CD4-positive, alpha-beta T cell treated with Interleukin-6 for 4 hours (primary cell): ENCODE data around the gene GPRC5A.

Experiments
- DNase-seq: peaks from one replicate; pipeline ENCODE4 v3.0.0-alpha.2; 2020; ENCODE audit warnings: mixed read lengths

Gene GPRC5A

DNA sequence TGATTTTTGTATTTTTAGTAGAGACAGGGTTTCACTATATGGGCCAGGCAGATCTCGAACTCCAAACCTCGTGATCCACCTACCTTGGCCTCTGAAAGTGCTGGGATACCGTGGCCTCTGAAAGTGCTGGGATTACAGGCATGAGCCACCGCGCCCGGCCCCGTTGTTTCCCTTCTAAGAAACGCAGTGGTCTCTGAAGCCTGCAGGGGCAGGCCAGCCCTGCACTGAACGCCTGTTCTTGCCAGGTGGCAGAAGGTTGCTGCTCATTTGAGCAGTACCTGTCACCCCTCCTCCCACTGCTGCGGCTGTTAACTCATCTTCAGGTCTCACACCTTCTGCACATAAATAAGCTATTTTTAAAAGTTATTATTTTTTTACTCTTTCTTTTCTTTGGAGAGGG lies 24.3 kb downstream of the GPRC5A start:
- DNase-seq, result no peak

DNA sequence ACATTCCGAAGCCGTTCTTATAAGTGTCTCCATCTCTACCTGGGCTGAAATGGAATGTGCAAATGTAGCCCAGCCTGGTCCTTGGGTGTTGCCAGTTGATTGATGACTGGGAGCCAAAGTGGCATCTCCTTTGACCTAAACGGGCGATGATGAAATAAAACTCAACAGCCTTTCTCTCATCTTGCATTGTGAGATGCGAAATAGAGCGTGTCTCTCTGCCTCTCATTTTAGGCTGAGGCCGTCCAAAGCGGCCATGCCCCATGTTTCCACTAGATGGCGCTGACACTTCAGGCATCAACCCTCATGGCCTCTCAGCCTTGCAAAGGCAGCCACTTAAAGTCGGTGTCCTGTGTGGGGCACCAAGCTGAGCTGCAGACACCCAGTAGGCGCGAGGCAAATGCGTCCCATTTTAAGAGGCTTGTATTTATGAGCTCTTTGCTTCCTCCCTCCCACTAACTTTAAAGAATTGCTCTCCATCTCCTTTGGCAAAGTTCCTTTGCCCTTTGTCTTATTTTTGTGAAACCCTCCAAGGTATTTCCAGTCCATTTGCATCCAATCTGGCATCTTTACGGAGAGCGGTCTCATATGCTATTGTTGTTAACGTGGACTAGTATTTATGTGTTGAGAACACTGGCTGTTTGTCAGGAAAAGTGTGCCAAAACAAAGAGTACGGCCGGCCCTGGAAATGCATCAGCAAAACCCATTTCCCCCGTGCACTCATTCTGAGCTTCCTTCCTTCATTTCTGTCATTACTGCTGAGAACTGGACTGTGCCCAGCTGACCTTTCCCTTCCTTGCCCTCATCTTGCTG lies 25.0 kb downstream of the GPRC5A start:
- peak; percentile 86 for DNase-seq

DNA sequence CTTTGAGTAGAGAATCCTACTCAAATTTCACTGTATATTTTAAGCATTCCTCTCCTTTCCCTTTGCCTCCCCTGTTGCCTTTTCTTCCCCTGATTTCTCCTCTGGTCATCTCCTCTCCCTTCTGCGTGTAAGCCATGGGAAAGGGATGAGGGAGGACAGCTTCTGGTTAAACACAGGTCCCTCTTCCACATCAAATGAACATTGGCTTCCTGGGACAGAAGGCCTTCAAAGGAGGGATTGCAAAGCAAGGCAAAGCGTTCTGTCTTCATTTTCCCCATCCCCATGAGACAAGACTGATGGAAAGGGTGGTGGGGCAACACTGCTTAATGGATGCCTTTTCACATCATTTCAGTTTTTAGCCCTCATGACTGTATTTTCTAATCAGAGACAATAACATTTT lies 26.2 kb downstream of the GPRC5A start:
- no peak for DNase-seq

GRCh38 chr12:12918781-12919389 lies 27.5 kb downstream of the GPRC5A start:
- DNase-seq, result no peak

GRCh38 chr12:12919666-12920435 lies 28.5 kb downstream of the GPRC5A start:
- DNase-seq, result no peak

DNA sequence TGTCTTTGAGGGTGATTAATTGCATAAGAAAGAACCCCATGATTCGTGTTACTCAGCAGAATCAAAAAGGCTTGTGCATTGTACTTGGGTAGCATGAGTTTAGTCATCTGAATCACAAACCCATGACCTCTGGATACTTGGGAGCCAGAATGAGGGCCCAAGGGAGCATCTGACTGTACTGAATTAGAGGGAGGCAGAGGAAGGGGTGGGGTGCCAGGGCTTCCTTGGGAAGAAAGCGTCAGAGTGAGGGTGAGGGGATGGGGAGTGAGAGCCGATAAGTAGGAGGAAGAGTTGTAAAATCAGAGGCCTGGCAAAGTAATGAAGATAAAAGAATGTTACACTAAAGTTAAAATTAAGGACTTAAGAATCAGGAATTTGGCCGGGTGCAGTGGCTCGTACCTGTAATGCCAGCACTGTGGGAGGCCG lies 30.8 kb downstream of the GPRC5A start:
- no peak for DNase-seq

DNA sequence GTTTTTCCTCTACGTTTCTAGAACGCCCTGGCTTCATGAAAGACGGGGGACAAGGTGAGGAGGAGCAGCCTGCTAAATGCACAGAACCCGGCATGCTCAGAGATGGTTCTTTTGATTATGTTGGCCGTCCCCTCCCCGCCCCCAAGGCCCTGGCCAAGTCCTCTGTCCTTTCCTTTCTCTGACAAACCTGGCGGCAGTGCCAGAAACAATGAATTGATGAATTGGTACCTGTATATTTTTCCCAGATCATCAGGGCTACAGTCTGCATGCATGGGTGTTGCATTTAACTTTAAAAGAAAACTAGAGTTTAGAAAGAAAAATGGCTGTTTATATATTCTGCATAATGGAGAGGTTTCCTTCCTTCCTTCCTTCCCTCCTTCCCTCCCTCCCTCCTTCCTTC lies 31.6 kb downstream of the GPRC5A start:
- no peak for DNase-seq

DNA sequence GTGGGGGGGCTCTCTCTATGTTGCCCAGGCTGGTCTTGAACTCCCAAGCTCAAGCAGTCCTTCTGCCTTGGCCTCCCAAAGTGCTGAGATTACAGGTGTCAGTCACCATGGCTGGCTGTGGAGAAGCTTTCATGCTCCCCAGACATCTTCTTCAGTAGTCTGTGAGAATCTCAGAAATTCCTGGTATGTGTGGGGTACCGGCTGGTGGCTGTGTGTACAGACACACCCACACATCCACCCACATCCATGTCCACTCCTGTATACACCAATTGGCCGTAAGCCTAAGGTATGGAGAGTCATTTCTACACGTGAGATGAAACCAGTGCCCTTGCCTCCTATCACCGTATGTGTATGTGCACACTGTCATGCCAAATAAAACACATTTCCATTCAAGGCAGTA lies 32.8 kb downstream of the GPRC5A start:
- no peak for DNase-seq

DNA sequence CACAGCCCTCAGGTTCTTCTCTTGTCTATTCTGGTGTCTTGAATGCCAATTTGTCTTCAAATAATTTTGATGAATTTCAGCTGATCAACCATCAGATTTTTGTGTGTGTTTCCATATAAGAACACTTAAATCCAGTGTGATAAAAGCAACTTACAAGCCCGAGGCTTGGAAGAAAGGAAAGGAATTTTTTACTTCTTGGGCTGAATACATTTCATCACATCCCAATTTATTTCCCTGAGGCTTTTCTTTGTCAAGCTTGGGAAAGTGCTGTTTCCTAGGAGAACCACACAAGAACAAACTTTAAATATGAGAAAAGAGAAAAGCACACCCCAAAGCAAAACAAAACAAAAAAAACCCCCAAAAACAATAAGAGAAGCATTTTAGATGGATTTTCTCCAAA lies 34.0 kb downstream of the GPRC5A start:
- no peak for DNase-seq

- no peak for DNase-seq
Observed at GRCh38 chr12:12926571-12927071, 35.3 kb downstream of the GPRC5A start.

GRCh38 chr12:12927211-12928079 lies 36.1 kb downstream of the GPRC5A start:
- peak; percentile 63 for DNase-seq

DNA sequence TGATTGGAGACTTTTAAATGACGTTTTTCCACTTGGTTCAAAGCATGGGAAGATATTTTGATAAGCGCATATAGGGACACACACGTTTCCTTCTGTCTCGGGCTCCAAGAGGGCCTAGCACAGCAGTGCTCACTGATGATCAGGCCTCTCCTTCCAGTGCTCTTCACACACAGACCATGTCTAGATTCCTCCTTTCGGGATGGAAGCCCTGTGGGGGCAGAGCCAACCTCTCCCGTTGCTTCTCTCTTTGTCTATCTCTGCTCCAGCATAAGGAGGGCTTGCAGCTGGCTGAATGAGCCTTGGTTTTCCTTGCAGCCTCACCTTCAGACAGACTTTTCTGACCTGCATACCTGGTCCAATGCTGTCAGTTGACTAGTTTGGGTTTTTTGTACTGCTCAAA lies 38.3 kb downstream of the GPRC5A start:
- no peak for DNase-seq

GRCh38 chr12:12930633-12931219 lies 39.4 kb downstream of the GPRC5A start:
- DNase-seq, result no peak

GRCh38 chr12:12933742-12934141 lies 42.4 kb downstream of the GPRC5A start:
- DNase-seq, result no peak

DNA sequence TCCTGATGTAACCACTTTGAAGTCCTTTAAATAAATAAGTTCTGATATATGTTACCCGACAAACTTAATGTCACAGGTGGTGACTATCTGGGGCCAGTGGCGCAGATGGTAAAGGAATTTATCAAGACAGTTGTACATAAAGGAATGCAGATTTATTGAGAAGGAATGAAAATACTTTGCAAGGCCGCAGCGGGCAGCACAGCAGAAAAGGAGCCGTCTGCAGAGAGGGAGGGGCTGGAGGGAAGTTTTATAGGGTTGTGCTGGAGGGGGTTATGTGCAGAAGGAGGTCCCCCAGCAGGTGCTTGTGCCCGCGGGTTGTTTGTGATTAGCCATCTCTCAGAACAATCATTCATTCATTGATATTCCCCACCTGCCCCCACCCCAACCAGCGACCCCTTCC lies 43.2 kb downstream of the GPRC5A start:
- no peak for DNase-seq

GRCh38 chr12:12936983-12937491 lies 45.7 kb downstream of the GPRC5A start:
- no peak for DNase-seq

GRCh38 chr12:12938541-12938940 lies 47.2 kb downstream of the GPRC5A start:
- no peak for DNase-seq

DNA sequence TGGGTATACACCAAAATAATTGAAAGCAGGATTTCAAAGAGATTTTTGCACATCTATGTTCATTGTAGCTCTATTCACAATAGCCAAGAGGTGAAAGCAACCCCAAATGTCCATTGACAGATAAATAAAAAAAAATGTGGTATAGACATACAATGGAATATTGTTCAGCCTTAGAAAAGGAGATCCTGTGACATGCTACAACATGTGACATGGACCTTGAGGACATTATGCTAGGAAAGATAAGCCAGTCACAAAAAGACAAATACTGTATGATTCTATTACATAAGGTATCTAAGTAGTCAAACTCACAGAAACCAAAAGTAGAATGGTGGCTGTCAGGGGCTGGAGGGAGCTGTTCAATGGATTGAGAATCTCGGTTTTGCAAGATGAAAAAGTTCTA lies 48.5 kb downstream of the GPRC5A start:
- no peak for DNase-seq

DNA sequence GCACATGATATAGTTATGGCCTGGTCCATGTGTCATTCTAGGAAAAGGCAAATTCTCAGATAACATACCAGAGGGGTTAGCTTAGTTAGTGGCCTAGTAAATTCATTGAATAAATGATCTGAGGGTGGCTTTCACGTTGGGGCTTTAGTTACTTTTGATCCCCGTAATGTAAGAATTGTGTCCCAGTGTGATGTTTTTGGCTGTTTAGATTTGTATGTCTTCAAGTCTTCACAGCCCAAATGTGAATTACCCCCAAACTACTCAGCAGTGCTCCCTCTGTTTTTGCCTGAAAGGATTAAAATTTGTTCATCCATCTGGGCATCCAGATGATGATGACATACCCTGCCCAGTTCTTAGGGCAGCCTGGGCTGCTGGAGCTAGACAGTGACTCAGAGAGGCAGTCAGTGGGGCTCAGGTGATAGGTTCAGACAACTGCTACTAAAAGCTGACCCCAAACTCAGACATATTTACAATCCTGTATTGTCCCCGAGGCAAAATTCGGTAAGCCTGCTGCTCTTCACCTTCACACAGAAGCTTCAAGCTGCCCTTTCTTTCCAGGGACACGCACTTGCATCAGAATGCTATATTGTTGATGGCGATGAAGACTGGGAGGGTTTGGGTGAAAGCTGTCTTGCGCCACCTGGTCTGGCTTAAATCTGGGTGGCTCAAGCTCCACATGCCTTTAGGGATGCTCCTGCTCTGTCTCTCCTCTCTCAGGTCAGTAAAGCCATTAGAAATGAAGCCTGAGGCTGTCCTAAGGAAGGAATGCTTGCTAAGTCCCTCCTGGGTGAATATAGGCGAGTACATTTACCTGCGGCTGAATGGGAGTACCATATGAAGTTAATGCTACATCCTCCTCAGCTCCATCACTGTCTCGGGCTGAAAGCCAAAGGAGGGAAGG lies 50.3 kb downstream of the GPRC5A start:
- DNase-seq, result no peak

GRCh38 chr12:12943586-12944260 lies 52.4 kb downstream of the GPRC5A start:
- DNase-seq, result no peak
